OCI-LY1 (cell line): ENCODE results near the gene KPNA3.
"Not testable (repeated sequence)": the region's sequence is repeated elsewhere in the genome, so short reads cannot be mapped to it uniquely, and the experiment has no call there.

Experiments used
- H2AFZ ChIP-seq: fragments of 200-600 bp; sonication (generic), shearing (Covaris generic); 2 replicates; pipeline ENCODE4 v1.6.0; 2014; ENCODE audit warnings: antibody characterized with exemption, mild to moderate bottlenecking, low read length
- H3F3A ChIP-seq: fragments of 200-600 bp; sonication (generic), shearing (Covaris generic); 2 replicates; pipeline ENCODE4 v1.6.0; 2014; ENCODE audit warnings: mild to moderate bottlenecking, antibody characterized with exemption, low read length, moderate library complexity; ENCODE audit not compliant: insufficient read depth
- H3K27ac ChIP-seq: fragments of 200-600 bp; sonication (generic); 2 replicates; pipeline ENCODE4 v1.5.1; 2014; ENCODE audit warnings: low read length, mixed run types, mild to moderate bottlenecking, low read depth; ENCODE audit not compliant: poor library complexity, severe bottlenecking
- H3K27me3 ChIP-seq: fragments of 200-600 bp; sonication (generic); 2 replicates; pipeline ENCODE4 v1.6.0; 2014; ENCODE audit warnings: antibody characterized with exemption, mild to moderate bottlenecking, low read length, moderate library complexity; ENCODE audit not compliant: insufficient read depth
- H3K36me3 ChIP-seq: fragments of 200-600 bp; sonication (generic); 2 replicates; pipeline ENCODE4 v1.6.1; 2014; ENCODE audit warnings: mild to moderate bottlenecking, antibody characterized with exemption, low read length, moderate library complexity, mixed read lengths; ENCODE audit not compliant: insufficient read depth
- H3K4me1 ChIP-seq: fragments of 200-600 bp; sonication (generic); 2 replicates; pipeline ENCODE4 v1.5.1; 2014; ENCODE audit warnings: mild to moderate bottlenecking, low read length, moderate library complexity; ENCODE audit not compliant: insufficient read depth, severe bottlenecking
- H3K4me2 ChIP-seq: fragments of 200-600 bp; sonication (generic), shearing (Covaris generic); 2 replicates; pipeline ENCODE4 v1.6.1; 2014; ENCODE audit warnings: low read length
- H3K4me3 ChIP-seq: fragments of 200-600 bp; sonication (generic); 2 replicates; pipeline ENCODE4 v1.5.1; 2014; ENCODE audit warnings: low read length, low read depth, mild to moderate bottlenecking, mixed read lengths; ENCODE audit not compliant: poor library complexity, severe bottlenecking
- H3K79me2 ChIP-seq: fragments of 200-600 bp; shearing (Covaris generic); 2 replicates; pipeline ENCODE4 v1.6.1; 2016; ENCODE audit warnings: mixed run types, low read length, mixed read lengths; ENCODE audit not compliant: insufficient read depth
- H3K9ac ChIP-seq: fragments of 200-600 bp; sonication (generic), shearing (Covaris generic); 2 replicates; pipeline ENCODE4 v1.6.1; 2014; ENCODE audit warnings: mild to moderate bottlenecking, low read length, mixed read lengths
- H3K9me2 ChIP-seq: fragments of 200-600 bp; sonication (generic), shearing (Covaris generic); 2 replicates; pipeline ENCODE4 v1.6.1; 2014; ENCODE audit warnings: low read depth, mild to moderate bottlenecking, low read length, mixed read lengths
- H3K9me3 ChIP-seq: fragments of 200-600 bp; shearing (Covaris generic); 2 replicates; pipeline ENCODE4 v1.6.1; 2014; ENCODE audit warnings: low read length, mixed read lengths
- H4K20me1 ChIP-seq: fragments of 200-600 bp; sonication (generic), shearing (Covaris generic); 2 replicates; pipeline ENCODE4 v1.6.0; 2016; ENCODE audit warnings: mild to moderate bottlenecking, low read length; ENCODE audit not compliant: insufficient read depth
- EZH2 ChIP-seq: fragments of 200-600 bp; sonication (generic), shearing (Covaris generic); IDR thresholded peaks from 2 replicates; pipeline ENCODE4 v1.8.0; 2017; ENCODE audit warnings: borderline replicate concordance, mixed run types, mild to moderate bottlenecking, antibody characterized with exemption, low read length, moderate library complexity, mixed read lengths
- TF ChIP-seq, protein P1 (sequence below): fragments of 200-600 bp; sonication (generic), shearing (Covaris generic); IDR thresholded peaks from 2 replicates; pipeline ENCODE4 v1.5.1; 2017; ENCODE audit warnings: mild to moderate bottlenecking, antibody characterized with exemption, low read length, moderate library complexity, mixed read lengths

KPNA3 gene

DNA sequence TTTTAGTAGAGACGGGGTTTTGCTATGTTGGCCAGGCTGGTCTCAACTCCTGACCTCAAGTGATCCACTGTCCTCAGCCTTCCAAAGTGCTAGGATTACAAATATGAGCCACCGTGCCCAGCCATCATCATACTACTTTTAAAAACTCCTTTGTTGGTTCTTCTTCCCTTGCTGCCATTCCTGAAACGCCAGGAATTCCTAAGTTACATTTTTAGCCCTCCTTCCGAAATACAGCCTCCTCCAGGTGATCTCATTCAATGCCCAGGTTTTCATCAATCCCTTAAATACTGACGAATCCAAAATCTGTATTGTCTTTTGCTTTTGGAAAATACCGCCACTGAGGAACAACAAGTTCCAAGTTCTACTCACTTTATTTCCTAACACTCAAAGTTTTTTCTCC is 75.9 kb downstream of the KPNA3 start:
- Histone ChIP-seq H3K79me2 (no peaks in the 10 kb centered on the region), H3K27me3 (no peaks in the 10 kb centered on the region), H3K9me3 (peaks cover 7% of the 10 kb centered on the region), H3K4me2 (no peak overlapping the region), H3K4me3 (no peak overlapping the region), H3K36me3 (peaks cover 72% of the 10 kb centered on the region), H2AFZ (no peak overlapping the region), H3K9ac (no peak overlapping the region), H3K27ac (no peak overlapping the region), H3K4me1 (no peaks in the 10 kb centered on the region), H3F3A (no peaks in the 10 kb centered on the region), H3K9me2 (no peaks in the 10 kb centered on the region), H4K20me1 (no peaks in the 10 kb centered on the region)
- no peak for TF ChIP-seq EZH2
- TF ChIP-seq, protein P1, sequence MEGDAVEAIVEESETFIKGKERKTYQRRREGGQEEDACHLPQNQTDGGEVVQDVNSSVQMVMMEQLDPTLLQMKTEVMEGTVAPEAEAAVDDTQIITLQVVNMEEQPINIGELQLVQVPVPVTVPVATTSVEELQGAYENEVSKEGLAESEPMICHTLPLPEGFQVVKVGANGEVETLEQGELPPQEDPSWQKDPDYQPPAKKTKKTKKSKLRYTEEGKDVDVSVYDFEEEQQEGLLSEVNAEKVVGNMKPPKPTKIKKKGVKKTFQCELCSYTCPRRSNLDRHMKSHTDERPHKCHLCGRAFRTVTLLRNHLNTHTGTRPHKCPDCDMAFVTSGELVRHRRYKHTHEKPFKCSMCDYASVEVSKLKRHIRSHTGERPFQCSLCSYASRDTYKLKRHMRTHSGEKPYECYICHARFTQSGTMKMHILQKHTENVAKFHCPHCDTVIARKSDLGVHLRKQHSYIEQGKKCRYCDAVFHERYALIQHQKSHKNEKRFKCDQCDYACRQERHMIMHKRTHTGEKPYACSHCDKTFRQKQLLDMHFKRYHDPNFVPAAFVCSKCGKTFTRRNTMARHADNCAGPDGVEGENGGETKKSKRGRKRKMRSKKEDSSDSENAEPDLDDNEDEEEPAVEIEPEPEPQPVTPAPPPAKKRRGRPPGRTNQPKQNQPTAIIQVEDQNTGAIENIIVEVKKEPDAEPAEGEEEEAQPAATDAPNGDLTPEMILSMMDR: no peak

- Histone ChIP-seq H3K27ac (no peak overlapping the region), H3F3A (no peaks in the 10 kb centered on the region), H3K36me3 (peaks cover 69% of the 10 kb centered on the region), H3K9ac (no peak overlapping the region), H2AFZ (no peak overlapping the region), H3K9me2 (no peaks in the 10 kb centered on the region), H3K4me1 (no peaks in the 10 kb centered on the region), H3K79me2 (no peaks in the 10 kb centered on the region), H4K20me1 (no peaks in the 10 kb centered on the region), H3K4me3 (no peak overlapping the region), H3K27me3 (no peaks in the 10 kb centered on the region), H3K9me3 (peaks cover 7% of the 10 kb centered on the region), H3K4me2 (no peak overlapping the region)
- no peak for TF ChIP-seq EZH2
- TF ChIP-seq, protein P1: no peak
These were observed 77.7 kb downstream of the KPNA3 start for GRCh38 chr13:49714757-49715156.

DNA sequence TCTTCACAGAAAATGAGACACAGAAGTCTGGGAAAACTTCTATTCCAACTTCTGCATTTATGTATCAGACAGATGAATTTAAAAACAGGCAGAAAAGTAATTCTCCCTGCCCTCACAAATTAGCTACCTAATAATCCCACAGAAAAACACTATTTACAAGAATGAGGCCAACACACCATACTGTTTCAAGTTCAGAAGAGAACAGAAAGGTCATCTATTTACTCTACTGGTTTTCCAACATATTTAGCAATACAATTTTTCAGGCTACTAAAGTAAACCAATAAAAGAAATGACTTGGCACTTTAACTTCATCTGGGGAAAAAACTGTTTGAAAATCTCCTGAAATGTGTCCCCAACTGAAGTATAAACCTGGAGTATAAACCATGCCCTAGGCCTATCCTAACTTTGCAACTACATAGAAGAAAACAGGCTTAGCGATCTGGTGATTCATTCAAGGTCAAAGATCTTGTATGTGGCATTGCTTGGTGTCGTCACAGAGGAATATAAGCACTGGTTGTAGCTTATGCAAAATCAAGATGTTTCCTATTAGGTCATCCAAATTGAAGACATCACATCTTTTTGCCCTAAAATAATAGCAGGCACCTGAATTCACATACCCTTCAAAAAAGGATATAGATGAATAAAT is 81.1 kb downstream of the KPNA3 start:
- Histone ChIP-seq H4K20me1 (no peaks in the 10 kb centered on the region), H3K27me3 (no peaks in the 10 kb centered on the region), H3K9me3 (peaks cover 7% of the 10 kb centered on the region), H3K36me3 (peaks cover 60% of the 10 kb centered on the region), H3K9me2 (no peaks in the 10 kb centered on the region), H3K4me3 (no peak overlapping the region), H2AFZ (no peak overlapping the region), H3K4me2 (no peak overlapping the region), H3K4me1 (no peaks in the 10 kb centered on the region), H3K27ac (no peak overlapping the region), H3F3A (no peaks in the 10 kb centered on the region), H3K9ac (no peak overlapping the region), H3K79me2 (no peaks in the 10 kb centered on the region)
- TF ChIP-seq, protein P1: no peak
- TF ChIP-seq EZH2: no peak

DNA sequence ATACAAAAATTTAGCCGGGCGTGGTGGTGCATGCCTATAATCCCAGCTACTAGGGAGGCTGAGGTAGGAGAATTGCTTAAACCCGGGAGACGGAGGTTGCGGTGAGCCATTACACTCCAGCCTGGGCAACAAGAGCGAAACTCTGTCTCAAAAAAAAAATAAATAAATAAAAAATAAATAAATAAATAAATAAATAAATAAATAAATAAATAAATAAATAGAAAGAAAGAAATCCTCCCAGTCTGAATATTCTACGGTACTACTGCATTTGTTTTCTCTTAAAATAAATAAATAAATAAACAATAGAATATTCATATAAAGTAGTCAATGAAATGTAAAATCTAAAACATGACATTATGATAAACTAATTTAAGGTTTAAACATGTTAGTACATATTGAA is 88.2 kb downstream of the KPNA3 start:
- H3F3A ChIP-seq, H3K9me3 ChIP-seq, H3K79me2 ChIP-seq, H3K9me2 ChIP-seq, H3K4me3 ChIP-seq, H4K20me1 ChIP-seq, H3K4me1 ChIP-seq, H3K4me2 ChIP-seq, H3K27me3 ChIP-seq, H3K27ac ChIP-seq, H3K9ac ChIP-seq, H2AFZ ChIP-seq: not testable (repeated sequence)
- H3K36me3 ChIP-seq: peaks cover 67% of the 10 kb centered on the region
